Renal cortex interstitium (tissue), 15 donors: Measurements from ENCODE around the gene ARID2. TPM values are rescaled to one million over a fixed set of nuclear protein-coding genes. Genes with fewer than 3 reads are reported as not detected.

ENCODE experiments used
- DNase-seq, 11 donors: peaks; one replicate each; pipeline ENCODE4 v3.0.0-alpha.2; 2013; ENCODE audit warnings: low read depth in 9 of 11, low spot score in 4 of 11; ENCODE audit errors: extremely low read depth in 1 of 11
- long read RNA-seq, 16 experiments: transcript quantifications; one replicate each; lab custom pipeline, GENCODE V29; 2026
- polyA plus RNA-seq, 3 donors: library from polyadenylated mRNA; unstranded; fragments of 120-200 nt; gene quantifications; one replicate each; pipeline ENCODE4 v1.2.1, GENCODE V29; 2013; ENCODE audit not compliant: insufficient read length in 3 of 3

Gene ARID2
- polyA plus RNA-seq = 10 to 100 TPM; 38.4 to 42.2 (median 39.0) TPM
- long read RNA-seq, donor 1 = 0 reads
- long read RNA-seq, donor 2, full-length matches to known transcripts = 1 of 15 reads
- long read RNA-seq, donor 2, partial matches to known transcripts = 14 of 15 reads
- long read RNA-seq, donor 2, other reads (novel, unspliced or antisense) = 0 of 15 reads
- long read RNA-seq, donor 3, full-length matches to known transcripts = 1 of 1 reads
- long read RNA-seq, donor 3, partial matches to known transcripts = 0 of 1 reads
- long read RNA-seq, donor 3, other reads (novel, unspliced or antisense) = 0 of 1 reads
- long read RNA-seq, donor 4 = 0 reads
- long read RNA-seq, donor 5 = 0 reads
- long read RNA-seq, donor 6, partial matches to known transcripts = 6 of 7 reads
- long read RNA-seq, donor 6, other reads (novel, unspliced or antisense) = 0 of 7 reads
- long read RNA-seq, donor 7, partial matches to known transcripts = 15 of 16 reads
- long read RNA-seq, donor 7, other reads (novel, unspliced or antisense) = 0 of 16 reads
- long read RNA-seq, donor 8, partial matches to known transcripts = 6 of 6 reads
- long read RNA-seq, donor 8, other reads (novel, unspliced or antisense) = 0 of 6 reads
- long read RNA-seq, donor 9 = 0 reads
- long read RNA-seq, donor 10 = 0 reads
- long read RNA-seq, donor 11, partial matches to known transcripts = 45 of 45 reads
- long read RNA-seq, donor 11, other reads (novel, unspliced or antisense) = 0 of 45 reads
- long read RNA-seq, donor 12, partial matches to known transcripts = 30 of 30 reads
- long read RNA-seq, donor 12, other reads (novel, unspliced or antisense) = 0 of 30 reads
- long read RNA-seq, donor 13 = 0 reads
- long read RNA-seq, donor 14 = 0 reads
- long read RNA-seq, donor 15 = 0 reads
- long read RNA-seq, donor 16, full-length matches to known transcripts = 1 of 30 reads
- long read RNA-seq, donor 16, partial matches to known transcripts = 29 of 30 reads
- long read RNA-seq, donor 16, other reads (novel, unspliced or antisense) = 0 of 30 reads

GRCh38 chr12:45729233-45730083 is at the start of gene ARID2:
Gene ARID2 (plus strand): TSS chr12:45729706. CDS start chr12:45729837, 131 bp downstream.
- peak in 9 of 11 donors; percentile 51 to 68 (median 56) for DNase-seq

GRCh38 chr12:45680362-45680761 is 49.1 kb upstream of the ARID2 start:
- no peak for DNase-seq

- DNase-seq = no peak
Measured at GRCh38 chr12:45681465-45681864, 48.0 kb upstream of the ARID2 start.

GRCh38 chr12:45685680-45686079 is 43.8 kb upstream of the ARID2 start:
- no peak for DNase-seq

GRCh38 chr12:45687081-45688015 is 42.2 kb upstream of the ARID2 start:
- no peak for DNase-seq

GRCh38 chr12:45688183-45688582 is 41.3 kb upstream of the ARID2 start:
- DNase-seq = peak in 2 of 11 donors; percentile 4 to 8

GRCh38 chr12:45695035-45695434 is 34.5 kb upstream of the ARID2 start:
- no peak for DNase-seq

- DNase-seq = no peak
Measured at GRCh38 chr12:45695606-45696005, 33.9 kb upstream of the ARID2 start.

- no peak for DNase-seq
Measured at GRCh38 chr12:45696049-45696448, 33.5 kb upstream of the ARID2 start.

- no peak for DNase-seq
Measured at GRCh38 chr12:45697371-45697770, 32.1 kb upstream of the ARID2 start.

GRCh38 chr12:45701296-45701695 is 28.2 kb upstream of the ARID2 start:
- DNase-seq = no peak

- DNase-seq = no peak
Measured at GRCh38 chr12:45703942-45704341, 25.6 kb upstream of the ARID2 start.

GRCh38 chr12:45704968-45705367 is 24.5 kb upstream of the ARID2 start:
- no peak for DNase-seq

GRCh38 chr12:45705404-45705803 is 24.1 kb upstream of the ARID2 start:
- DNase-seq = no peak

- DNase-seq = no peak
Measured at GRCh38 chr12:45707241-45707857, 22.2 kb upstream of the ARID2 start.

GRCh38 chr12:45708363-45708762 is 21.1 kb upstream of the ARID2 start:
- DNase-seq = no peak

GRCh38 chr12:45708901-45709300 is 20.6 kb upstream of the ARID2 start:
- DNase-seq = no peak
